K562 (cell line): ENCODE data around the gene PALM3. TPM values are rescaled to one million over a fixed set of nuclear protein-coding genes. Genes with fewer than 3 reads are reported as not detected.

Source experiments
- ATAC-seq: fragments of 200-7000 bp; cut with Tn5 transposase; 3 replicates; pipeline ENCODE4 v1.9.1; 2020; ENCODE audit warnings: moderate library complexity
- BruUV-seq: library from RNA; stranded (reverse); fragments of 400-500 nt; replicated peaks from 2 replicates; lab custom pipeline; 2021; lab: Mats Ljungman, UMichigan
- CTCF ChIA-PET: fragments of 300-600 bp; formaldehyde crosslinking; extraction: SDS; loops from one replicate; lab custom pipeline; 2021; ENCODE audit warnings: low intra/inter-chr PET ratio; lab: Yijun Ruan, JAX
- POLR2A ChIA-PET: fragments of 300-600, 350-650 bp; sonication (Branson Sonifier 250); formaldehyde crosslinking; extraction: SDS; loops from one replicate; lab custom pipeline; 2021; ENCODE audit warnings: antibody characterized with exemption, inconsistent platforms; lab: Yijun Ruan, JAX
- DNase-seq, 4 experiments: peaks; one replicate each; pipeline versions ENCODE4 v3.0.0 to v3.0.0-alpha.2; 2011 to 2018; ENCODE audit warnings: low spot score in 3 of 4, mixed read lengths in 3 of 4; ENCODE audit errors: extremely low read depth in 1 of 4
- FAIRE-seq: peaks from 2 replicates; lab custom pipeline; 2011; peaks lifted over from hg19 to GRCh38; lab: Jason Lieb, UNC
- H2AFZ ChIP-seq: 2 replicates; pipeline ENCODE4 v1.6.0; 2011; ENCODE audit warnings: low read depth, low read length, control low read depth, inconsistent platforms
- H3K27ac ChIP-seq: fragments of 200-600 bp; 3 replicates; pipeline ENCODE4 v1.8.0; 2011; ENCODE audit warnings: low read depth, mild to moderate bottlenecking, control low read depth, inconsistent platforms, low read length, moderate library complexity, mixed read lengths; ENCODE audit errors: extremely low read depth
- H3K27me3 ChIP-seq, 2 experiments: fragments of 300-600 bp in 1 of 2; 2 replicates in 1 of 2; 3 replicates in 1 of 2; pipeline versions ENCODE4 v1.6.0 to v1.8.0; 2011; ENCODE audit warnings: inconsistent platforms in 2 of 2, low read length in 2 of 2, mild to moderate bottlenecking in 1 of 2, mixed read lengths in 1 of 2, moderate library complexity in 1 of 2; ENCODE audit not compliant: control insufficient read depth in 2 of 2, insufficient read depth in 2 of 2
- H3K36me3 ChIP-seq: fragments of 300-600 bp; 3 replicates; pipeline ENCODE4 v1.8.0; 2011; ENCODE audit warnings: mild to moderate bottlenecking, low read length, inconsistent platforms; ENCODE audit not compliant: control insufficient read depth, insufficient read depth
- H3K4me1 ChIP-seq, 2 experiments: fragments of 200-600 bp in 1 of 2; replicated peaks in 1 of 2; 2 replicates in 1 of 2; 3 replicates in 1 of 2; pipeline versions ENCODE4 v1.5.1 to v1.8.0; 2011; ENCODE audit warnings: inconsistent platforms in 2 of 2, low read length in 2 of 2, mild to moderate bottlenecking in 1 of 2, mixed read lengths in 1 of 2, moderate library complexity in 1 of 2; ENCODE audit not compliant: control insufficient read depth in 2 of 2, insufficient read depth in 2 of 2
- H3K4me2 ChIP-seq: 2 replicates; pipeline ENCODE4 v1.6.1; 2011; ENCODE audit warnings: low read length, control low read depth, inconsistent platforms, mixed read lengths; ENCODE audit not compliant: insufficient read depth
- H3K4me3 ChIP-seq: fragments of 200-600 bp; sonication (generic), shearing (Covaris generic); 2 replicates; pipeline ENCODE4 v1.5.1; 2016; ENCODE audit warnings: control low read depth, inconsistent platforms
- H3K79me2 ChIP-seq: fragments of 200-600 bp; 3 replicates; pipeline ENCODE4 v1.8.0; 2011; ENCODE audit warnings: low read length, inconsistent platforms; ENCODE audit not compliant: control insufficient read depth, insufficient read depth
- H3K9ac ChIP-seq, 2 experiments: 2 replicates each; pipeline versions ENCODE4 v1.6.0 to v1.6.1; 2011; ENCODE audit warnings: low read depth in 2 of 2, low read length in 2 of 2, control low read depth in 1 of 2, inconsistent platforms in 1 of 2, mild to moderate bottlenecking in 1 of 2, mixed read lengths in 1 of 2; ENCODE audit not compliant: insufficient read depth in 1 of 2
- H3K9me1 ChIP-seq: one replicate; pipeline ENCODE4 v1.6.0; 2011; ENCODE audit warnings: inconsistent platforms, mild to moderate bottlenecking, low read length, moderate library complexity; ENCODE audit not compliant: control insufficient read depth, insufficient read depth
- H3K9me3 ChIP-seq: replicated peaks from 2 replicates; pipeline ENCODE4 v1.5.1; 2011; ENCODE audit warnings: low read depth, low read length, inconsistent platforms; ENCODE audit not compliant: control insufficient read depth, insufficient read depth
- H4K20me1 ChIP-seq: replicated peaks from 2 replicates; pipeline ENCODE4 v1.6.1; 2011; ENCODE audit warnings: low read length, inconsistent platforms, mixed read lengths; ENCODE audit not compliant: control insufficient read depth, insufficient read depth
- GABPB1 ChIP-seq: sonication (generic); formaldehyde crosslinking; IDR thresholded peaks from 2 replicates; pipeline ENCODE4 v1.8.0; 2022; ENCODE audit warnings: mild to moderate bottlenecking, missing genetic modification reagents
- HEY1 ChIP-seq: fragments of 250-450 bp; sonication (Bioruptor Pico); IDR thresholded peaks from 2 replicates; pipeline ENCODE4 v1.5.0; 2020; ENCODE audit warnings: mild to moderate bottlenecking, moderate library complexity, borderline replicate concordance
- WHSC1 ChIP-seq: IDR thresholded peaks from one replicate; pipeline ENCODE4 v1.6.1; 2012; ENCODE audit warnings: low read length, control low read depth, inconsistent platforms
- WGBS: fragments of 100-300 bp; shearing (Covaris generic); methylation state at CpG from one replicate; pipeline ENCODE4 v1.1.6; 2016; ENCODE audit warnings: low coverage, mixed read lengths; ENCODE audit not compliant: insufficient coverage; ENCODE audit errors: missing lambda C conversion rate; 5-methylcytosine and 5-hydroxymethylcytosine counted together
- in situ Hi-C: fragments of 300-500 bp; cut with MboI; formaldehyde crosslinking; loops from 4 replicates; pipeline ENCODE4 v1.15.0; 2018; ENCODE audit warnings: inconsistent platforms, mixed read lengths
- intact Hi-C: fragments of 100-400 bp; cut with micrococcal nuclease; formaldehyde crosslinking; loops from 2 replicates; pipeline ENCODE4 v1.14.2; 2022
- polyA plus RNA-seq, 8 experiments: library from polyadenylated mRNA; depleted of rRNA in 4 of 8; stranded (reverse) in 5 of 8; unstranded in 3 of 8; fragments of >200 nt; fragmentation: Nextera tagmentation in 2 of 8; fragmentation: Illumina TruSeq in 1 of 8; extraction: Ambion mirVana in 2 of 8; extraction: Trizol in 1 of 8; gene quantifications; 2 replicates each; pipeline versions ENCODE4 v1.2.1 to v1.2.3, GENCODE V29; 2011 to 2014; ENCODE audit warnings: inconsistent platforms in 1 of 8, missing spikeins in 1 of 8
- total RNA-seq, 7 experiments: library from RNA; depleted of rRNA in 6 of 7; stranded (reverse); fragments of >200 nt in 6 of 7; fragmentation: Illumina TruSeq in 2 of 7; extraction: Trizol in 2 of 7; gene quantifications; 2 replicates each; pipeline versions ENCODE4 v1.2.1 to v1.2.3, GENCODE V29; 2011 to 2021; ENCODE audit warnings: low replicate concordance in 1 of 7
- TF ChIP-seq, protein P1 (sequence below): fragments of 250-450 bp; sonication (Bioruptor Pico); IDR thresholded peaks from 2 replicates; pipeline ENCODE4 v1.5.1; 2021; ENCODE audit warnings: mild to moderate bottlenecking
- TF ChIP-seq, protein P2 (sequence below), 2 experiments: fragments of 450-650 bp; formaldehyde crosslinking in 1 of 2; IDR thresholded peaks; 2 replicates each; pipeline versions ENCODE4 v1.4.0 to v1.6.1; 2014 to 2020; ENCODE audit warnings: mild to moderate bottlenecking in 2 of 2, borderline replicate concordance in 1 of 2, low read depth in 1 of 2

PALM3 gene
- total and polyA plus RNA-seq, 9 of the 15 experiments (the other 6 are each of a cell fraction or from before 2014, with no cell fraction given) = 0.07 to 9.3 (median 3.3) TPM

DNA sequence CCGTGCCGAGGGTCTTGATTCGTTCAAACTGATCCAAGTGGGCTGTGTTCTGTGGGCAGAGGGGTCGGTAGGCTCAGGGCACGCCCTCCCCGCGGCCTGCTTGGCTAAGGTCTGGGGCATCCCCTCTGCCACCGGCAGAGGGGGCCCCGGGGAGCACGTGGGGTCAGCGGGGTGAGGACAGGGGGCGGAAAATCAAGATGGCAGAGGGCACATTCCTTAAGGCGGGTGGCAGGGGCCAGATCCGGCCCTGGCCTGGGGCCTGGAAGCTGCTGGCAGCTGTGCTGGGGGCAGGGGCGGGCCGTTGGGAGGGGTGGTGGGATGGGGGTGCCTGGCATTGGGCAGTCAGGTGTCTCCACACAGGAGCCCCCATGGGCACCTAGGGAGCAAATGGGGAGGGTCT is 45.0 kb upstream of the PALM3 start:
- POLR2A ChIA-PET = no interaction called here
- no peaks in the 10 kb centered on the region for H3K27me3 ChIP-seq
- ATAC-seq (no peak), FAIRE-seq (no peak), DNase-seq (no peak)
- BruUV-seq = no TSS peak
- no peak overlapping the region for H3K27ac ChIP-seq
- H3K4me2 ChIP-seq = no peak overlapping the region
- H3K9me1 ChIP-seq = no peaks in the 10 kb centered on the region
- 95% methylated on average over 12 of the region's 16 CpGs for WGBS
- H2AFZ ChIP-seq = no peak overlapping the region
- intact Hi-C loops (no loop called here), in situ Hi-C loops (no loop called here)
- CTCF ChIA-PET = no interaction called here
- no peak overlapping the region for H3K9ac ChIP-seq
- no peaks in the 10 kb centered on the region for H3K79me2 ChIP-seq
- no peak overlapping the region for H3K4me3 ChIP-seq
- no peaks in the 10 kb centered on the region for H3K9me3 ChIP-seq
- TF ChIP-seq GABPB1 (CRISPR knock-in tag) (no peak), HEY1 (CRISPR knock-in tag) (no peak), WHSC1 (no peak)
- TF ChIP-seq, protein P1, sequence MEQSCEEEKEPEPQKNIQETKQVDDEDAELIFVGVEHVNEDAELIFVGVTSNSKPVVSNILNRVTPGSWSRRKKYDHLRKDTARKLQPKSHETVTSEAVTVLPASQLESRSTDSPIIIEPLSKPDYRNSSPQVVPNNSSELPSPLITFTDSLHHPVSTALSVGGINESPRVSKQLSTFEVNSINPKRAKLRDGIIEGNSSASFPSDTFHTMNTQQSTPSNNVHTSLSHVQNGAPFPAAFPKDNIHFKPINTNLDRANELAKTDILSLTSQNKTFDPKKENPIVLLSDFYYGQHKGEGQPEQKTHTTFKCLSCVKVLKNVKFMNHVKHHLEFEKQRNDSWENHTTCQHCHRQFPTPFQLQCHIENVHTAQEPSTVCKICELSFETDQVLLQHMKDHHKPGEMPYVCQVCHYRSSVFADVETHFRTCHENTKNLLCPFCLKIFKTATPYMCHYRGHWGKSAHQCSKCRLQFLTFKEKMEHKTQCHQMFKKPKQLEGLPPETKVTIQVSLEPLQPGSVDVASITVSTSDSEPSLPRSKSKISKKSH (CRISPR knock-in tag) = no peak
- TF ChIP-seq, protein P2, sequence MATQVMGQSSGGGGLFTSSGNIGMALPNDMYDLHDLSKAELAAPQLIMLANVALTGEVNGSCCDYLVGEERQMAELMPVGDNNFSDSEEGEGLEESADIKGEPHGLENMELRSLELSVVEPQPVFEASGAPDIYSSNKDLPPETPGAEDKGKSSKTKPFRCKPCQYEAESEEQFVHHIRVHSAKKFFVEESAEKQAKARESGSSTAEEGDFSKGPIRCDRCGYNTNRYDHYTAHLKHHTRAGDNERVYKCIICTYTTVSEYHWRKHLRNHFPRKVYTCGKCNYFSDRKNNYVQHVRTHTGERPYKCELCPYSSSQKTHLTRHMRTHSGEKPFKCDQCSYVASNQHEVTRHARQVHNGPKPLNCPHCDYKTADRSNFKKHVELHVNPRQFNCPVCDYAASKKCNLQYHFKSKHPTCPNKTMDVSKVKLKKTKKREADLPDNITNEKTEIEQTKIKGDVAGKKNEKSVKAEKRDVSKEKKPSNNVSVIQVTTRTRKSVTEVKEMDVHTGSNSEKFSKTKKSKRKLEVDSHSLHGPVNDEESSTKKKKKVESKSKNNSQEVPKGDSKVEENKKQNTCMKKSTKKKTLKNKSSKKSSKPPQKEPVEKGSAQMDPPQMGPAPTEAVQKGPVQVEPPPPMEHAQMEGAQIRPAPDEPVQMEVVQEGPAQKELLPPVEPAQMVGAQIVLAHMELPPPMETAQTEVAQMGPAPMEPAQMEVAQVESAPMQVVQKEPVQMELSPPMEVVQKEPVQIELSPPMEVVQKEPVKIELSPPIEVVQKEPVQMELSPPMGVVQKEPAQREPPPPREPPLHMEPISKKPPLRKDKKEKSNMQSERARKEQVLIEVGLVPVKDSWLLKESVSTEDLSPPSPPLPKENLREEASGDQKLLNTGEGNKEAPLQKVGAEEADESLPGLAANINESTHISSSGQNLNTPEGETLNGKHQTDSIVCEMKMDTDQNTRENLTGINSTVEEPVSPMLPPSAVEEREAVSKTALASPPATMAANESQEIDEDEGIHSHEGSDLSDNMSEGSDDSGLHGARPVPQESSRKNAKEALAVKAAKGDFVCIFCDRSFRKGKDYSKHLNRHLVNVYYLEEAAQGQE (IDR thresholded peaks at IDR 0.05; ENCODE audit: borderline replicate concordance) = no peak
- TF ChIP-seq, protein P2 (CRISPR knock-in tag; IDR thresholded peaks at IDR 0.05; ENCODE audit: low read depth) = no peak
- H4K20me1 ChIP-seq = no peaks in the 10 kb centered on the region
- peaks cover 24% of the 10 kb centered on the region; the same call in 2 of the 3 replicates for H3K36me3 ChIP-seq
- H3K4me1 ChIP-seq = peaks cover 0 to 5% of the 10 kb centered on the region in 2 experiments; a peak in 2 of 5 replicates
